DOHH2 (cell line): ENCODE data around the gene FAM120A.

ENCODE experiments used
- EZH2phosphoT487 ChIP-seq: fragments of 200-600 bp; sonication (generic); IDR thresholded peaks from 2 replicates; pipeline ENCODE4 v1.6.1; 2017; ENCODE audit warnings: borderline replicate concordance, mild to moderate bottlenecking, antibody characterized with exemption, low read length, moderate library complexity, mixed read lengths
- TF ChIP-seq, protein P1 (sequence below): fragments of 200-600 bp; sonication (generic); IDR thresholded peaks from one replicate; pipeline ENCODE4 v1.5.1; 2014; ENCODE audit warnings: antibody characterized with exemption, mild to moderate bottlenecking, low read depth, low read length; ENCODE audit not compliant: poor library complexity, severe bottlenecking

DNA sequence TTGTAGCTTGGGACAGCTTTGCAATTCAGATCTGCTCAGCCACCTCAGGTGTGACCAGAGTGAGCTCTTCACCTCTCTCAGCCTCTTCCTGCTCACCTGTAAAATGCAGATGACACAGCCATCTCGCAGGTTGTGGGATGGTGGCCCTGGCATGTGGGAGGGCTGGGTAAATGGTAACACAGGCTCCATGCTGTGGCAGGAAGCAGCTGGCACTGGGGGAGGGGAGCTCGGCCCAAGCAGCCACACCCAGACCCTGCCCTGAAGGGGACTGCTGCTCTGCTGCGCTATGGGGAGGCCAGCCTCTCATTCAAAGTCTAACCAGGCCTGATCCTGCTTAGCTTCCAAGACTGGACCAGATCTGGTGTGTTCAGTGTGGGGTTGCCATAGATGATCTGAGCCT lies 149.0 kb downstream of the FAM120A start:
- TF ChIP-seq, protein P1, sequence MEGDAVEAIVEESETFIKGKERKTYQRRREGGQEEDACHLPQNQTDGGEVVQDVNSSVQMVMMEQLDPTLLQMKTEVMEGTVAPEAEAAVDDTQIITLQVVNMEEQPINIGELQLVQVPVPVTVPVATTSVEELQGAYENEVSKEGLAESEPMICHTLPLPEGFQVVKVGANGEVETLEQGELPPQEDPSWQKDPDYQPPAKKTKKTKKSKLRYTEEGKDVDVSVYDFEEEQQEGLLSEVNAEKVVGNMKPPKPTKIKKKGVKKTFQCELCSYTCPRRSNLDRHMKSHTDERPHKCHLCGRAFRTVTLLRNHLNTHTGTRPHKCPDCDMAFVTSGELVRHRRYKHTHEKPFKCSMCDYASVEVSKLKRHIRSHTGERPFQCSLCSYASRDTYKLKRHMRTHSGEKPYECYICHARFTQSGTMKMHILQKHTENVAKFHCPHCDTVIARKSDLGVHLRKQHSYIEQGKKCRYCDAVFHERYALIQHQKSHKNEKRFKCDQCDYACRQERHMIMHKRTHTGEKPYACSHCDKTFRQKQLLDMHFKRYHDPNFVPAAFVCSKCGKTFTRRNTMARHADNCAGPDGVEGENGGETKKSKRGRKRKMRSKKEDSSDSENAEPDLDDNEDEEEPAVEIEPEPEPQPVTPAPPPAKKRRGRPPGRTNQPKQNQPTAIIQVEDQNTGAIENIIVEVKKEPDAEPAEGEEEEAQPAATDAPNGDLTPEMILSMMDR: no peak
- TF ChIP-seq EZH2phosphoT487: no peak
